ENCODE results near the gene FYB2.

FYB2 gene

DNA sequence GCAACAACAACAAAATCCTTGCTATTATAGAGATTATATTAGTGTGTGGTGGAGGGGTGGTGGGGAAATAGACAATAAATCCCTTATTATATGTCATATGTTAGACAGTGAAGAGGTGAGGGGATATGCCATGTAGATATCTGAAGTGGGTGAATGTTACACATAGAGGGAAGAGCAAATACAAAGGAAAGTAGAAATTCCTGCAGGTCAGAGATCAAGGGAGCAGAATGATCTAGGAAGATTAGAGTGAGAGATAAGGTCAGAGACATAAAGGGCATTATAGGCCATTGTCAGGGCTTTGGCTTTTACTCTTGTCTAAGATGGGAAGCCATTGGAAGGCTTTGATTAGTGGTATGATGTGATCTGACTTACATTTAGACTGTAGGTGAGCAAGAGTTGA lies 135.6 kb downstream of the FYB2 start:
- no peaks in the 10 kb centered on the region for H3K9me3 Mint-ChIP-seq
- no peaks in the 10 kb centered on the region for H3K27me3 Mint-ChIP-seq (ENCODE audit: low read depth)
- H3K27ac Mint-ChIP-seq = no peak overlapping the region
- H3K36me3 Mint-ChIP-seq (ENCODE audit: low read depth) = peaks cover 17% of the 10 kb centered on the region
- H3K4me1 Mint-ChIP-seq = no peaks in the 10 kb centered on the region
- TF ChIP-seq, protein P1, sequence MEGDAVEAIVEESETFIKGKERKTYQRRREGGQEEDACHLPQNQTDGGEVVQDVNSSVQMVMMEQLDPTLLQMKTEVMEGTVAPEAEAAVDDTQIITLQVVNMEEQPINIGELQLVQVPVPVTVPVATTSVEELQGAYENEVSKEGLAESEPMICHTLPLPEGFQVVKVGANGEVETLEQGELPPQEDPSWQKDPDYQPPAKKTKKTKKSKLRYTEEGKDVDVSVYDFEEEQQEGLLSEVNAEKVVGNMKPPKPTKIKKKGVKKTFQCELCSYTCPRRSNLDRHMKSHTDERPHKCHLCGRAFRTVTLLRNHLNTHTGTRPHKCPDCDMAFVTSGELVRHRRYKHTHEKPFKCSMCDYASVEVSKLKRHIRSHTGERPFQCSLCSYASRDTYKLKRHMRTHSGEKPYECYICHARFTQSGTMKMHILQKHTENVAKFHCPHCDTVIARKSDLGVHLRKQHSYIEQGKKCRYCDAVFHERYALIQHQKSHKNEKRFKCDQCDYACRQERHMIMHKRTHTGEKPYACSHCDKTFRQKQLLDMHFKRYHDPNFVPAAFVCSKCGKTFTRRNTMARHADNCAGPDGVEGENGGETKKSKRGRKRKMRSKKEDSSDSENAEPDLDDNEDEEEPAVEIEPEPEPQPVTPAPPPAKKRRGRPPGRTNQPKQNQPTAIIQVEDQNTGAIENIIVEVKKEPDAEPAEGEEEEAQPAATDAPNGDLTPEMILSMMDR (IDR thresholded peaks at IDR 0.05; ENCODE audit: unreplicated experiment in 3 of 3) = no peak
- H3K4me3 Mint-ChIP-seq = no peak overlapping the region

DNA sequence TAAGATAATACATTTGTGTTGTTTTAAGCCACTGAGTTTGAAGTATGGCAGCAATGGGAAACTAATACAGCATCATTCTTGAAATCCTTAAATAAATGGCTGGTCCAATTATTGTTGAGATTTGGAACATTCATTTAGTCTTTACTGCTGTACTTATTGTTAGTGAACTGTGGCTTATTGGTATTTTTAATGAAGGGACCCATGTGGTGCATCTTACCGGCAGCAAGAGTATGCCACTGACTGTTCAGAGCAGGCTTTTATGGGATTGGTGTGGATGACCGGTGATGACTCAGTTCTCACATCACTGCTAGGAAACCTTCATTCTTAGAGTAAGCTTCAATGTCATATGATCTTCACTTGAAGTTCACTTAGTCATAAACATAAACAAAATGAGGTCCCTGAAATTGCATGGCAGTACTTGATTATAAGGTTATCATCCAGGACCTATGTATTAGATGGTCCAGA lies 142.6 kb downstream of the FYB2 start:
- H3K4me3 Mint-ChIP-seq = no peak overlapping the region
- H3K4me1 Mint-ChIP-seq = no peaks in the 10 kb centered on the region
- TF ChIP-seq, protein P1 (IDR thresholded peaks at IDR 0.05; ENCODE audit: unreplicated experiment in 3 of 3) = no peak
- no peaks in the 10 kb centered on the region for H3K9me3 Mint-ChIP-seq
- H3K27ac Mint-ChIP-seq = no peak overlapping the region
- no peaks in the 10 kb centered on the region for H3K27me3 Mint-ChIP-seq (ENCODE audit: low read depth)
- peaks cover 24% of the 10 kb centered on the region for H3K36me3 Mint-ChIP-seq (ENCODE audit: low read depth)

GRCh38 chr1:56675763-56676162 lies 143.4 kb downstream of the FYB2 start:
- Mint-ChIP-seq H3K4me1 (no peaks in the 10 kb centered on the region), H3K27ac (no peak overlapping the region)

GRCh38 chr1:56672579-56672978 lies 146.6 kb downstream of the FYB2 start:
- Mint-ChIP-seq H3K27ac (no peak overlapping the region), H3K9me3 (no peaks in the 10 kb centered on the region), H3K36me3 (ENCODE audit: low read depth) (peaks cover 5% of the 10 kb centered on the region)

More at GRCh38 chr1:56675763-56676162, 143.4 kb downstream of the FYB2 start:
- no peaks in the 10 kb centered on the region for H3K9me3 Mint-ChIP-seq
- H3K27me3 Mint-ChIP-seq (ENCODE audit: low read depth) = no peaks in the 10 kb centered on the region
- H3K4me3 Mint-ChIP-seq = no peak overlapping the region
- TF ChIP-seq, protein P1 (IDR thresholded peaks at IDR 0.05; ENCODE audit: unreplicated experiment in 3 of 3) = no peak
- peaks cover 24% of the 10 kb centered on the region for H3K36me3 Mint-ChIP-seq (ENCODE audit: low read depth)

DNA sequence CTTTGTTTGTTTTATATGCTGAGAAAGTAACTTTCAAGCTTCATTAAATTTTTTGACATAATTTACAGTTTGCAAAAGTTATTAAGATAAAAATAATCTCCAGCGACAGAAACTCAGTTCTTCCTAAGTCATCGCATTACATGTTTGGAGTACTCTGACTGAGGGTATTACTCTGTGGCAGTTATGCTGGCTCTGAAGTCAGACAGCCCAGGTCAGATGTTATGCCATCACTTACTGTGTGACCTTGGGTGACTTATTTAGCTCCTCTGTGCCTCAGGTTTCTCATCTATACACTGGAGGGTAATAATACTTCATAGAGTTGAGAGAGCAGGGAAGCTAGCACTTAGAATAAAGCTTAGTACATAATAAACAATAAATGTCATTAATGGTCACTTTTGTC lies 147.7 kb downstream of the FYB2 start:
- Mint-ChIP-seq H3K4me1 (no peaks in the 10 kb centered on the region), H3K36me3 (ENCODE audit: low read depth) (peaks cover 5% of the 10 kb centered on the region), H3K27ac (no peak overlapping the region), H3K27me3 (ENCODE audit: low read depth) (no peaks in the 10 kb centered on the region), H3K4me3 (no peak overlapping the region), H3K9me3 (no peaks in the 10 kb centered on the region)
- TF ChIP-seq, protein P1 (IDR thresholded peaks at IDR 0.05; ENCODE audit: unreplicated experiment in 3 of 3) = no peak

More at GRCh38 chr1:56672579-56672978, 146.6 kb downstream of the FYB2 start:
- H3K27me3 Mint-ChIP-seq (ENCODE audit: low read depth) = no peaks in the 10 kb centered on the region
- H3K4me3 Mint-ChIP-seq = no peak overlapping the region
- TF ChIP-seq, protein P1 (IDR thresholded peaks at IDR 0.05; ENCODE audit: unreplicated experiment in 3 of 3) = no peak
- H3K4me1 Mint-ChIP-seq = no peaks in the 10 kb centered on the region

GRCh38 chr1:56671085-56671484 lies 148.1 kb downstream of the FYB2 start:
- Mint-ChIP-seq H3K4me1 (no peaks in the 10 kb centered on the region), H3K9me3 (no peaks in the 10 kb centered on the region), H3K4me3 (no peak overlapping the region), H3K36me3 (ENCODE audit: low read depth) (peaks cover 2% of the 10 kb centered on the region), H3K27me3 (ENCODE audit: low read depth) (no peaks in the 10 kb centered on the region), H3K27ac (no peak overlapping the region)
- TF ChIP-seq, protein P1 (IDR thresholded peaks at IDR 0.05; ENCODE audit: unreplicated experiment in 3 of 3) = no peak
